Measurements from ENCODE around the gene NHP2.

DNA sequence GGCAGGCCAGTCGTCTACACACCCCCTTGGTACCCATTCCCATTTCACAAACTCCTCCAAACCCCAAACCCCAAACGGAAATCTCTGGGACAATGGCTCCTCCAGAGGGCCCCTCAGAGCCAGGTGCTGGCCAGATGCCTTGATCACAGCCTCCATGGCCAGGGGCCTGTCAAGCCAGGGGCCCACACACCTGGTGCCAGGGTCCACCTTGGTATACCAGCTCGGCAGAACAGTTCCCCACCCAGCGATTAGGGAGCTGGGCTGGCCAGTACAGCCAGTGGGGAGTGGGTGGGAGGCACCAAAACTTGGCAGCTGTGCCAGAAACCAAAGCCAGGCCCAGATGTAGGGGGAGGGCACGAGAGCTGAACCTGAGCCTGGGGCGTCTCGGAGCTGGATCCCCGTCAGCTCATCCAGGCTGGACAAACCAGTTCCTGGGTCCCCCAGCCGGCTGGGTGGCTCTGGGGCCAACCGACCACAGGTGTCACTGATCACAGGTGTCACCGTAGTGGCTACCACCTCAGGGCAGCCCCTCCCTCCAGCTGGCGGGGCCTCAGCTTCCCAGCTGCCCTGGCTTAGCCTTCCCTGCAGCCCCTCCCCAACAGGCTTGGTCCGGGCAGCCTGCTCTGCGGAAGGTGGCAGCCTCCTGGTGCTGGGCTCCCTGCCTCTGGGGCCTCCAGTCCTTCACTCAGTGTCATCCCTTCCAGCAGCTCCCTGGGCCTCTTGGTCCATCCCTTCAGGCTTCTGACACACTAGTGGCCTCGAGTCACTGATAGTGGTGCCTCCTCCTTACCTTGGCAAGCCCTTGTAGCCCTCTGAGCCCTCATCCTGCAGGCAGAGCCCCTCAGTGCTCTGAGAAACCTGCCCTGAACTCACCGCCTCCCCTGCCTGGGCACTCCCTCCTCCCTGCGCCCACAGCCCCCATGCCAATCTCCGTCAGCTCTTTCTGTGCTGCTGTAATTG is 29.4 kb downstream of the NHP2 start:
- TF ChIP-seq, protein P1, sequence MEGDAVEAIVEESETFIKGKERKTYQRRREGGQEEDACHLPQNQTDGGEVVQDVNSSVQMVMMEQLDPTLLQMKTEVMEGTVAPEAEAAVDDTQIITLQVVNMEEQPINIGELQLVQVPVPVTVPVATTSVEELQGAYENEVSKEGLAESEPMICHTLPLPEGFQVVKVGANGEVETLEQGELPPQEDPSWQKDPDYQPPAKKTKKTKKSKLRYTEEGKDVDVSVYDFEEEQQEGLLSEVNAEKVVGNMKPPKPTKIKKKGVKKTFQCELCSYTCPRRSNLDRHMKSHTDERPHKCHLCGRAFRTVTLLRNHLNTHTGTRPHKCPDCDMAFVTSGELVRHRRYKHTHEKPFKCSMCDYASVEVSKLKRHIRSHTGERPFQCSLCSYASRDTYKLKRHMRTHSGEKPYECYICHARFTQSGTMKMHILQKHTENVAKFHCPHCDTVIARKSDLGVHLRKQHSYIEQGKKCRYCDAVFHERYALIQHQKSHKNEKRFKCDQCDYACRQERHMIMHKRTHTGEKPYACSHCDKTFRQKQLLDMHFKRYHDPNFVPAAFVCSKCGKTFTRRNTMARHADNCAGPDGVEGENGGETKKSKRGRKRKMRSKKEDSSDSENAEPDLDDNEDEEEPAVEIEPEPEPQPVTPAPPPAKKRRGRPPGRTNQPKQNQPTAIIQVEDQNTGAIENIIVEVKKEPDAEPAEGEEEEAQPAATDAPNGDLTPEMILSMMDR (IDR thresholded peaks at IDR 0.05; ENCODE audit: low read depth, low read length), result no peak
- no peak for TF ChIP-seq EZH2phosphoT487 (IDR thresholded peaks at IDR 0.05; ENCODE audit: low read depth)
